Spleen (tissue), 7 donors: ENCODE measurements around the gene NPRL2.

Experiments used
- CTCF ChIP-seq, 11 experiments: fragments of 200-600 bp in 7 of 11; fragments of 450-650 bp in 4 of 11; sonication (generic) in 4 of 11; IDR thresholded peaks in 8 of 11; conservative IDR thresholded peaks in 3 of 11; 1 replicate in 7 of 11; 2 replicates in 4 of 11; pipeline versions ENCODE4 v1.4.0 to v1.8.0; 2016 to 2021; ENCODE audit warnings: antibody characterized with exemption in 11 of 11, inconsistent platforms in 4 of 11, mild to moderate bottlenecking in 1 of 11
- POLR2A ChIP-seq, 3 donors: fragments of 450-650 bp; IDR thresholded peaks; one replicate each; pipeline ENCODE4 v1.5.1; 2017; ENCODE audit warnings: antibody characterized with exemption in 3 of 3, mild to moderate bottlenecking in 1 of 3
- POLR2AphosphoS5 ChIP-seq, 3 donors: sonication (generic); formaldehyde crosslinking; IDR thresholded peaks; one replicate each; pipeline ENCODE4 v1.5.1; 2017; ENCODE audit warnings: antibody characterized with exemption in 3 of 3
- donor health status: DM: no; HTN: no; CAD: no; lungs with moderate emphysema.
- donor health status: DM: no; HTN: no; CAD: no.
- donor health status: DM: no; HTN: no; CAD: no.

- TF ChIP-seq CTCF (IDR thresholded peaks at IDR 0.05 in 8 of 11, conservative IDR thresholded peaks at IDR 0.05 in 3 of 11) (no peak), POLR2A (IDR thresholded peaks at IDR 0.05) (no peak), POLR2AphosphoS5 (IDR thresholded peaks at IDR 0.05) (no peak)
These were observed 41.6 kb upstream of the NPRL2 start for GRCh38 chr3:50392101-50392715.
